Activated CD4-positive, alpha-beta T cell treated with anti-CD3 and anti-CD28 coated beads for 4 hours (primary cell): ENCODE measurements around the gene PGBD4.
"Not testable (repeated sequence)": the region's sequence is repeated elsewhere in the genome, so short reads cannot be mapped to it uniquely, and the experiment has no call there.

ENCODE experiments used
- DNase-seq, 2 donors: peaks; one replicate each; pipeline ENCODE4 v3.0.0-alpha.2; 2020

PGBD4 gene

DNA sequence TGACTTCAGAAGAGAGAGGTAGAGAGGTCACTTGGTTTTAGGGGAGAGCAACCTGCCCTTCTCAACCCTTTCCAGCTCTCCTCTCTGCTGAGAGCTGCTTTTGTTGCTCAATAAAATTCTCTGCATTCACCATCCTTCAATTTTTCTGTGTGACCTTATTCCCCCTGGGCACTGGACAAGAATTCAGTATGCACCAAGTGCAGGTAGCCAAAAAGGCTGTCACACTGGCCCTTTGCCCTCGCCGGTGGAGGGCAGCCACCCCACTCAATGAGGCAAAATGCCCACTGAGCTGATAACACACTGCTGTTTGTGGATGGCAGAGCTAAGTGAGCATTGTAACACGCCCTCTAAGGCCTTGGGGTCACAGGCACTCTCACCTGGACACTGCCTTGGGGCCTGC is 12.9 kb downstream of the PGBD4 start:
- no peak for DNase-seq

DNA sequence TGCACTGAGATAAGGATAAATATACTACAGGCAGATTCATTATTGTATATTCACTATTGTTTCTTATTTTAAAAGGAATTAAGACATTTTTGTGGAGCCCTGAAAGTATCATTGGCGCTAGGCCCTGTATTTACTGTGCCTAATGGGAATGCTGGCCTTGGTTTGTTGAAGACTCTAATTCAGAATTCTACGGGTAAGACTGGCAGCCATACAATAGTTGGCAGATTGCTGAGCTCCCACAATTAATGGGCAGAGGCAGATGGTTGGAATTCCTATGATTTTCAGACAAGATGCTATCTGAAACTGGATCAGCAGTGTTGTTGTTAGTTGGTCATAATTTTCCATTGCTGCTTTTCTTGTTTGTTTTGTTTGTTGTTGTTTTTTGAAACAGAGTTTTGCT is 14.7 kb downstream of the PGBD4 start:
- DNase-seq = no peak

GRCh38 chr15:34119291-34119690 is 17.4 kb downstream of the PGBD4 start:
- DNase-seq = no peak

- not testable (repeated sequence) for DNase-seq
Measured at GRCh38 chr15:34120420-34120819, 18.5 kb downstream of the PGBD4 start.

GRCh38 chr15:34121786-34122185 is 19.9 kb downstream of the PGBD4 start:
- DNase-seq = not testable (repeated sequence)

- no peak for DNase-seq
Measured at GRCh38 chr15:34122771-34123183, 20.9 kb downstream of the PGBD4 start.

DNA sequence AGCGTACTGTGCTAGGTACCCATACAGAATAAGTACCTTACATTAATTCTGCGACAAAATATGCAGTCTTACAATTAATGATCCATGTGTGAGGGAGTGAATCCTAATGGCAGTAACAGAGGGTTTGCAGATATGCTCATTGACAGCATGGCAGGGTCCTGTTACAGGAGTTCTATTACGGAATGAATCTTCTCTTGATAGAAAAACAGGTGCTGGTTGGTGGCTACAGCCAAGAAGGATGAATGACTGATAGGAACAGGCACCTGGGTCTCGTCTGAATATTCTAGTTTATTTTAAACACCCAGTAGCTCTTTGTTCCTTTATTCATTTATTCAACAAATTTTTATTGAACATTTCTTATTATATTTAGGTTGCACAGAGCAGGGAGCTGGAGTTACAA is 22.8 kb downstream of the PGBD4 start:
- no peak for DNase-seq

- DNase-seq = no peak
Measured at GRCh38 chr15:34125945-34126344, 24.1 kb downstream of the PGBD4 start.

GRCh38 chr15:34126522-34126921 is 24.6 kb downstream of the PGBD4 start:
- no peak for DNase-seq

GRCh38 chr15:34128898-34129297 is 27.0 kb downstream of the PGBD4 start:
- no peak for DNase-seq

- no peak for DNase-seq
Measured at GRCh38 chr15:34132881-34133280, 31.0 kb downstream of the PGBD4 start.

- no peak for DNase-seq
Measured at GRCh38 chr15:34133511-34133910, 31.6 kb downstream of the PGBD4 start.

DNA sequence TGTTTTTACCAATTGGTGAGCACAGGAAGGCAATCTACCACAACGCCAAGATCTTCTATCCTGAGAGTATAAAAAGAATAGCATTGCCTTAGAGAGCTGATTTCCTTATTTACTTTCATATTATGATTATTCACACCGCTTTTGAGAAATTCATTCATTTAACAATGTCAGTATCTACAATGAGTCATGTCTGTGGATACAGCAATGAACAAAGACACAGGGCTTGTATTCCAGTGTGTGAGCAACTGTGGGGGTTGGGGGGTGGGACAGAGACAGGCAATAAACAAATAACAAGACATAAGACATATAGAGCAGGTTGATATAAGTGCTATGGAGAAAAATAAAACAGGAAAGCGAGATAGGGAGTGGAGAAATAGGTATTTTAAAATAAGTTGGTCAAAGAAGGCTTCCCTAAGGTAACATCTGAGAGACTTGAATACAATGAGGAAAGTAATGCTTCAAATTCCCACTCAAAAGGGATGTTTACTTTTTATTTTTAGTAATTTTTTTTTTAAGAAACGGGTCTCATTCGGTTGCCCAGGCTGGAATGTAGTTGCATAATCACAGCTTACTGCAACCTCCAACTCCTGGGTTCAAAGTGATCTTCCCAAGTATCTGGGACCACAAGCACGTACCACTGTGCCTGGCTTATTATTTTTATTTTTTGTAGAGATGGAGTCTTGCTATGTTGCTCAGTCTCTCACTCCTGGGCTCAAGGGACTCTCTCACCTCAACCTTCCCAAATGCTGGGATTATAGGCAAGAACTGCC is 45.7 kb downstream of the PGBD4 start:
- DNase-seq = no peak

DNA sequence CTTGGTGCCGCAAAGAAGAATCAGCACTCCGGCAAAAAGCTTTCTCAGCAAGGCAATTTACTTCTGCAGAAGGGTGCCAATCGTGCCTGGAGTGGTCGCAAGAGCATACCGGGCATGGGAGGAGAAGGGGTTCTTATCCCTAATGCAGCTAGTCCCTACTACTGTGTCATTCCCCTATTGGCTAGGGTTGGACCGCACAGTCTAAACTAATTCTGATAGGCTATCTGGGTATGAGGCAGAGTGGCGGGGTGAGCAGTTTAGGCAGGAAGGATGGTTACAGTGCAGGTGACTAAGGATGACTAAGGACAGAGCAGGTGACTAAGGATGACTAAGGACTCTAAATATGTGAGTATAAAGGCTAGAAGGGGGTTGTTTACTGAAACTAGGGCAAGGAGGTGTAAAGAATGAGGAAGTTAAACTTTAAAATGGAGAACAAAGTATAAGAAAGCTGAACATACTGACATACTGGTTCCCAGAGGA is 52.9 kb downstream of the PGBD4 start:
- DNase-seq = no peak

DNA sequence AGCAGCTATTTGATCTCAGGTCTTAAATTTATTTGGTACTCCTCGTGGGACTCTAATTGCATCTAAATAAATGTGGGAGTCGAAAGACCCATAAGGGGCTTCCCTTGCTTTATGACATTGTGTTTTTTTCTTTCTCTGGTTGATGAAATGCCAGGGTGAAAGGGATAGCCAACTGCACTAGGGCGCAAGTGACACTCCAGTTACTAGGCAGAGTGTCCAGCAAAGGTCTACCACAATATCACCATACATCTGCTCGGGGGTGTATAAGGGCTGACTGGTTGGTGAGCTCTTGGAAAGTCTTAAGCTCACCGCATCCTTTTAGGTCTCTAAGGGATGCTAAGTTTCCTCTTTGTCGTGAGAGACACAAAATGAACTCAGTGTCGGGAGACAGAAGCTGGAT is 54.0 kb downstream of the PGBD4 start:
- DNase-seq = no peak
